Suppressor macrophage treated with lipopolysaccharide for 4 hours (primary cell): ENCODE measurements around the gene DIP2A.
A peak's percentile ranks its signal among the peaks of the same experiment; 100 is the strongest.
"Not testable (repeated sequence)": the region's sequence is repeated elsewhere in the genome, so short reads cannot be mapped to it uniquely, and the experiment has no call there.

Experiments used
- DNase-seq: peaks from one replicate; pipeline ENCODE4 v3.0.0-alpha.2; 2020

Gene DIP2A

GRCh38 chr21:46454142-46454541 is 4.5 kb upstream of the DIP2A start:
- DNase-seq = no peak

- DNase-seq = no peak
Observed at GRCh38 chr21:46454634-46455390, 3.9 kb upstream of the DIP2A start.

- peak; percentile 30 for DNase-seq
Observed at GRCh38 chr21:46455575-46456385, 2.9 kb upstream of the DIP2A start.

- DNase-seq = no peak
Observed at GRCh38 chr21:46456750-46457149, 1.9 kb upstream of the DIP2A start.

- peak; percentile 38 for DNase-seq
Observed at GRCh38 chr21:46457801-46458314, 833 bp upstream of the DIP2A start.

- DNase-seq = no peak
Observed at GRCh38 chr21:46459024-46459355, 299 bp downstream of the DIP2A start.

GRCh38 chr21:46459356-46460112 is 843 bp downstream of the DIP2A start:
- peak; percentile 56 for DNase-seq

GRCh38 chr21:46461909-46462308 is 3.2 kb downstream of the DIP2A start:
- no peak for DNase-seq

- DNase-seq = not testable (repeated sequence)
Observed at GRCh38 chr21:46465153-46465552, 6.5 kb downstream of the DIP2A start.

GRCh38 chr21:46465651-46466050 is 7.0 kb downstream of the DIP2A start:
- peak; percentile 19 for DNase-seq

- DNase-seq = no peak
Observed at GRCh38 chr21:46468108-46468774, 9.6 kb downstream of the DIP2A start.

- no peak for DNase-seq
Observed at GRCh38 chr21:46469275-46469674, 10.6 kb downstream of the DIP2A start.

GRCh38 chr21:46471514-46471913 is 12.8 kb downstream of the DIP2A start:
- DNase-seq = no peak

- DNase-seq = peak; percentile 71
Observed at GRCh38 chr21:46472246-46472645, 13.6 kb downstream of the DIP2A start.

GRCh38 chr21:46474382-46474781 is 15.7 kb downstream of the DIP2A start:
- DNase-seq = peak; percentile 76

GRCh38 chr21:46475296-46475695 is 16.6 kb downstream of the DIP2A start:
- DNase-seq = no peak

GRCh38 chr21:46477765-46478164 is 19.1 kb downstream of the DIP2A start:
- DNase-seq = no peak

GRCh38 chr21:46478910-46479309 is 20.2 kb downstream of the DIP2A start:
- no peak for DNase-seq

- DNase-seq = no peak
Observed at GRCh38 chr21:46480466-46480865, 21.8 kb downstream of the DIP2A start.

GRCh38 chr21:46482225-46482845 is 23.6 kb downstream of the DIP2A start:
- no peak for DNase-seq

- no peak for DNase-seq
Observed at GRCh38 chr21:46482846-46483231, 24.1 kb downstream of the DIP2A start.
